Measurements from ENCODE around the gene ACE. TPM values are rescaled to one million over a fixed set of nuclear protein-coding genes. Genes with fewer than 3 reads are reported as not detected.

The ACE gene
- total RNA-seq: 47.2 and 77.6 TPM in 2 replicates

DNA sequence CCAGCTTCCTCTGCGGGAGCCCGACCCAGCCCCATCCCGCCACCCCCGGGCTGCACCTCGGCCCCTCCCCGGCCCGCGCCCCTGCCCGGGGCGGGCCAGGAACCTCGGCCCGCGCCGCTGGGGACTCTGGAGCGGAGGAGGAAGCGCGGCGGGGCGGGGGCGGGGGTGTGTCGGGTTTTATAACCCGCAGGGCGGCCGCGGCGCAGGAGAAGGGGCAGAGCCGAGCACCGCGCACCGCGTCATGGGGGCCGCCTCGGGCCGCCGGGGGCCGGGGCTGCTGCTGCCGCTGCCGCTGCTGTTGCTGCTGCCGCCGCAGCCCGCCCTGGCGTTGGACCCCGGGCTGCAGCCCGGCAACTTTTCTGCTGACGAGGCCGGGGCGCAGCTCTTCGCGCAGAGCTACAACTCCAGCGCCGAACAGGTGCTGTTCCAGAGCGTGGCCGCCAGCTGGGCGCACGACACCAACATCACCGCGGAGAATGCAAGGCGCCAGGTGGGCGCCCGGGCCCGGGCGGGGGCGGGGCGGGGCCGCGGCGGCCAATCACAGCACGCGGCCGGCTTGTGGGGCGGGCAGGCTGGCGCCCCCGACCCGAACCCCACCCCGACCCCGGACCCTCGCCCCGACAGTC is at the start of gene ACE:
Gene ACE, plus strand, starts transcription at position 208 of the 626 bp plus-strand sequence. Its CDS starts 34 bp downstream, at position 242.

DNA sequence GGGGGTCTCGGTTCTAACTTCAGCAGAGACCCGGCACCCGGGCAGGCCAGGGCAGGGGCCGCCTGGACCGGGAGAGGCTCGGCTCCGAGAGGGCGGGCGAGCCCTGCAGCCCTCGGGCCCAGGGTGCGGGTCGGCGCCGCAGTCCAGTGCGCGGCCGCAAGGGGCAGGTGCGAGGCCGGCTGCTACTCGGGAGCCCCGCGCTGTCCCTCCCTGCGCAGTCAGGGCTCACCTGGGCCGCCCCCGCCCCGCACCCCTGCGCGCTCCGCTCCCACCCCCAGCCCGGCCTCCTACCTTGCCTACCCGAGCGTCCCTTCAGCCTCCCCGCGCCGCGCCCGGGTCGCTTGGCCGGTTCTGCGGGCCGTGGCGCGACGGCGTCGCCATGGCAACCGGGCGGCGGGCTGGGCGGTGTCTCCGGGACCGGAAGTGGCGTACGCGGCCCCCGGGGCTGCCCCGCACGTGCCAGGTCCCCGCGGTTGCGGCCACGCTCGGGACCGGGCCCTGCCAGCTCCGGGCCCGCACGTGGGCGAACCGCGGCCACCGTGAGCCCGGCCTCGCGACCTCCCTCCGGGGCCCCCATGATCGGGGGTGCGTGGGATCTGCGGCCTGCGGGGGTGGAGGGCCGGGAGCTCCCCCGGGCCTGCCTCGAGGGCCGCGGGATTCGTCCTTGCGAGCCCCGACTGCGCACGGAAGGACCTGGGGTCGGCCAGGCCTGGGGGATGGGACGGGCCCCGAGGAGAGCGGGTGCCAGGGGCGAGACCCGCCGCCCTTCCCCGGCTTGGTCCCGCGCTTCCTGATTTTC is 30.7 kb upstream of the ACE start, which contains the start of gene CYB561:
Gene CYB561, minus strand, starts transcription at position 353 of the 799 bp plus-strand sequence. CDS start 8,759 bp downstream, outside the sequence.

DNA sequence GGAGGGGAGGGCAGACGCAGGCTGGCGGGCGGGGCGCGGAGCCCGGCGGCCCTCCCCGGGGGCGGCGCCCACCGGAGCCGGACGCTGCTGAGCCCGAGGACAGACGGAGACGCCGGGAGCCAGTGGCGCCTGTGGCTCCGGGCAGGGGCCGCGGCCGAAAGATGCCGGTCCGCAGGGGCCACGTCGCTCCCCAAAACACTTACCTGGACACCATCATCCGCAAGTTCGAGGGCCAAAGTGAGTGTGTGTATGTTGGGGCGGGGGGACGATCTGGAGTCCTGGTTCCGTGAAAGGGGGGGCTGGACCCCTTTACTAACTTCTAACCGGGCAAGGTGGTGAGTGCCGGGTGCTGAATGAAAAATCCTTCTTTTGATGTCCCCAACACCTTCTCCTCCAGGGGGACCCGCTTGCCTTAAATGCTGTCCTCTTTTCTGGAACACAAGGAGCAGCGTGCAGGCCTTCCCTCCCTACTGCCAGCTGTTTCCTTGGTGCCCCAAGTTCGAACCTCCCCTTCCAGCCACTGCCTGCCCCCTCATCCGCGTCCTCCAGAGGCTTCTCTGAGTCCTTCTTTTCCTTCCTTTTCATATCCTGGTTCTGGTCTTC is 46.5 kb downstream of the ACE start, which contains the start of gene KCNH6:
Gene KCNH6, plus strand, starts transcription at position 106 of the 603 bp plus-strand sequence. Its CDS starts 56 bp downstream, at position 162.

Other genes starting within 250 kb of the ACE start
- gene CYB561, start 30.8 kb upstream of the ACE start, total RNA-seq: 5.9 and 12.6 TPM in 2 replicates
- under 0.01 TPM in 1 of 2 replicates, not detected in the other for gene KCNH6, start 46.3 kb downstream of the ACE start, total RNA-seq
- gene DCAF7, start 73.4 kb downstream of the ACE start, total RNA-seq: 29.9 and 33.1 TPM in 2 replicates
- 11.3 and 14.5 TPM in 2 replicates for gene TACO1, start 123.8 kb downstream of the ACE start, total RNA-seq
- gene MAP3K3, start 145.4 kb downstream of the ACE start, total RNA-seq: 104 and 105 TPM in 2 replicates
- gene LIMD2, start 223.1 kb downstream of the ACE start, total RNA-seq: 19.3 and 28.1 TPM in 2 replicates

Measured in dermis lymphatic vessel endothelial cell (primary cell).